Measurements from ENCODE around the gene TERC.

The TERC gene

GRCh38 chr3:169764882-169765612 lies at the start of gene TERC:
Gene TERC (minus strand): TSS chr3:169765060.
- DNase-seq (ENCODE audit: low spot score) = peak; percentile 87

- DNase-seq (ENCODE audit: low spot score) = peak; percentile 74
These were observed 49.1 kb upstream of the TERC start for GRCh38 chr3:169813757-169814517.

GRCh38 chr3:169813278-169813677 lies 48.4 kb upstream of the TERC start:
- DNase-seq (ENCODE audit: low spot score) = no peak

GRCh38 chr3:169812332-169813235 lies 47.7 kb upstream of the TERC start, which contains the start of the genes LRRC34 and LRRIQ4:
Gene LRRC34 (minus strand): TSS chr3:169812904. CDS start chr3:169812548, 356 bp downstream.
Gene LRRIQ4 (plus strand): TSS chr3:169812870. CDS start chr3:169821922, 9,052 bp downstream.
- DNase-seq (ENCODE audit: low spot score) = peak; percentile 73

GRCh38 chr3:169811631-169812331 lies 46.9 kb upstream of the TERC start:
- peak; percentile 57 for DNase-seq (ENCODE audit: low spot score)

GRCh38 chr3:169809230-169809795 lies 44.5 kb upstream of the TERC start:
- DNase-seq (ENCODE audit: low spot score) = no peak

GRCh38 chr3:169804681-169805080 lies 39.8 kb upstream of the TERC start:
- no peak for DNase-seq (ENCODE audit: low spot score)

- DNase-seq (ENCODE audit: low spot score) = no peak
These were observed 27.5 kb upstream of the TERC start for GRCh38 chr3:169792359-169792758.

GRCh38 chr3:169790687-169791429 lies 26.0 kb upstream of the TERC start:
- no peak for DNase-seq (ENCODE audit: low spot score)

GRCh38 chr3:169790219-169790618 lies 25.4 kb upstream of the TERC start:
- no peak for DNase-seq (ENCODE audit: low spot score)

- DNase-seq (ENCODE audit: low spot score) = no peak
These were observed 22.9 kb upstream of the TERC start for GRCh38 chr3:169787791-169788190.

- no peak for DNase-seq (ENCODE audit: low spot score)
These were observed 22.3 kb upstream of the TERC start for GRCh38 chr3:169787120-169787519.

- no peak for DNase-seq (ENCODE audit: low spot score)
These were observed 16.5 kb upstream of the TERC start for GRCh38 chr3:169781209-169781855.

- DNase-seq (ENCODE audit: low spot score) = no peak
These were observed 15.9 kb upstream of the TERC start for GRCh38 chr3:169780742-169781141.

GRCh38 chr3:169777822-169778221 lies 13.0 kb upstream of the TERC start:
- DNase-seq (ENCODE audit: low spot score) = no peak

GRCh38 chr3:169774186-169774585 lies 9.3 kb upstream of the TERC start:
- no peak for DNase-seq (ENCODE audit: low spot score)

- DNase-seq (ENCODE audit: low spot score) = peak; percentile 84
These were observed 8.3 kb upstream of the TERC start, which contains the start of gene MYNN for GRCh38 chr3:169772897-169773816. Gene MYNN (plus strand): TSS chr3:169773396. CDS start chr3:169774296, 900 bp downstream.

GRCh38 chr3:169772305-169772896 lies 7.5 kb upstream of the TERC start:
- peak; percentile 54 for DNase-seq (ENCODE audit: low spot score)

All from germinal center (tissue), 1 donor.